ENCODE measurements around the gene SHISAL1.
"Not testable (repeated sequence)": the region's sequence is repeated elsewhere in the genome, so short reads cannot be mapped to it uniquely, and the experiment has no call there.

SHISAL1 gene

DNA sequence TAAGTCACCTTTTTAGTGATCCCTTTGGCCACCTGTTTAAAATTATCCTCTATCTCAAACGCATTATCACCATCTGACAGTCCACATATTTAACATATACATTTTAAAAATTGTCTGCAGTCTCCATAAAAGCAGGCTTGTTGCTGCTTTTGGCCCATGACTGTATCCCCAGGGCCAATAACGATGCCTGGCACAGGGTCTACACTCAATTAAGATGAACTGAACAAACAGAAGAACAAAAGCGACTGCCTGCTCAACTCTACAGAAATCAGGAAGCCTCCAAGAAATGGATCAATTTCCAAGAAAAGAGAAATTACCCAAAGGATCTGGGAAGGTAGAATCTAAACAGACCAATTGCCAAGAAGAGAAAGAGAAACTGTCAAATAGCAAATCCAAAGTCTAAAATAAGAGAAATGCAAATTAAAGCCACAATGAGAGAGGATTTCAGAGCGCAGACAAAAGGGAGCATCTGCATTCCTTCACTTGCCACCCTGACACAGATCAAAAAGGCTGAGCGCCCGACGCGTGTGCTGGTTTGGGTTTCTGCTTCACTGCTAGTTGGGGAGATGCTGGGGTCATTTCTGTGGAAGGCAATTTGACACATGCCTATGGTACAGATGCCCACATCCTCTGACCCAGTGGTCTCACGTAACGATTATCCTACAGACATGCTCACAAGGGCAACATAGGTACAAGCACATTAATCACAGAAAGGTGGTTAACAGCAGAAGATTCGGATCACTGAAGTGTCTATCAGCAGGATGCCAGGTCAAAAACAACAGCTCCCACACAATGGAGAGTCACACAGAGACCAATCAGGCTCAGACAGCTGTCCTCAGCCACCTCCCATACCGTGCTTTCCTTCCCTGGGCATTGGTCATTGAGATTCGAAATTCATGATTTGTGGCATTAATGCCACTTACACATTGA lies 55.9 kb downstream of the SHISAL1 start:
- DNase-seq = no peak

DNA sequence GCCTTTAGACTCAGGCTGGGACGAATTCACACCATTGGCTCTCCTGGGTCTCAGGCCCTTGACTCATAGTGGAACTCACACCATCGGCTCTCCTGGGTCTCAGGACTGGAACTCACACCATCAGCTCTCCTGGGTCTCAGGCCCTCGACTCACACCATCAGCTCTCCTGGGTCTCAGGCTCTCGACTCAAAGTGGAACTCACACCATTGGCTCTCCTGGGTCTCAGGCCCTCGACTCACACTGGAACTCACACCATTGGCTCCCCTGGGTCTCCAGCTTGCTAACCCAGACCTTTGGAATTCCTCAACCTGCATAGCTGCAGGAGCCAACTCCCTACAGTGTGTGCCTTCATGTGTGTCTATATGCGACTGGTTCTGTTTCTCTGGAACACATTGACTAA lies 56.7 kb downstream of the SHISAL1 start:
- DNase-seq = no peak

DNA sequence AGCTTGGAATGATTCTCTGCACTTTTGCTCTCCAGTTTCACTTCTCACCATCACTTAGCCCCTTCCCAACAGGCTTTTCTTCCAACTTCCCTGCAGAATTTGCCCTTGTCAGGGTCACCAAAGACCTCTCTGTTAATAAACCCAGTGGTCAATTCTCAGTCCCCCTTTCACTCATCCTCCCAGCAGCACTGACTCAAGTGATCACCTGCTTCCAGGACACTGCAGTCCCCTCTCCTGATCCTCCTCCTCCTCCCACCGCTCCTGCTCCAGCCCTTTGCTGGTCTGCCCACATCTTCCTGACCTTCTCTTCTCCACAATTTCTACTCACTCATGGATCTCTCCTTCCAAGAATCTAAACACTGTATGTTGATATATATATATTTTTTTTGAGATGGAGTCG lies 57.9 kb downstream of the SHISAL1 start:
- DNase-seq = no peak

DNA sequence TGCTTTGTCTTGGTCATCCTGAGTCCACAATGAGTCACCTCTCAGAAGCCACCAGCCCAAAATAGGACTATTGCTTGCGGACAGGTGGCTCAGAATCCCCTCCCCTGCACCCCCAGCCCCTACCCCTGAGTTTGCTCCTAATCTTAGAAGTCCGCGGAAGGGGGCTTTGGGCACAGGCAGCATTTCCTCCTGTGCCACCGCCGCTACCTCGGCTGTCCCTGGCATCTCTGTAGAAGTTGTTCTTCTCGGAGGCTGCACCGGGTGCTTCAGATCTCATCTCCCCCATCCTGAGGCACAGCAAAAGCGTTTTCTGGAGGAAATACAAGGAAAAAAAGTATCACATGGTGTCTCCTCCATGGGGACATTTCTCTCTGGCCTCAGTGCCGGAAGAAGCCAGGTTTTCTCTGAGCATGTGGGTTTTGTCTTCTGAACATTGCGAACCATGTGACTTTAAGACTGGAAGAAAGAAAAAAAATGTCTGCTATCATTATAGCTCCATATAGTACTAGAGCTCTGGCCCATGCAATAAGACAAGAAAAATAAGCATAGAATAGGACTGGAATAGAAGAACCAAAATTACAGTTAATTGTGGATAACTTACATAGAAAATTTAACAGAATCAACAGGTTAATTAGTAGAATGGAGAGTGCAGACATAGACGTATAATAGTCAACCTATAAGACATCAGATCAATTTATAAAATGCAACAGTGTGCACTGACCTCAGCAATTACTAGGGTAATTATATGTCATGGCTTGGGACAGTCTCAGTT lies 63.2 kb downstream of the SHISAL1 start:
- no peak for DNase-seq

DNA sequence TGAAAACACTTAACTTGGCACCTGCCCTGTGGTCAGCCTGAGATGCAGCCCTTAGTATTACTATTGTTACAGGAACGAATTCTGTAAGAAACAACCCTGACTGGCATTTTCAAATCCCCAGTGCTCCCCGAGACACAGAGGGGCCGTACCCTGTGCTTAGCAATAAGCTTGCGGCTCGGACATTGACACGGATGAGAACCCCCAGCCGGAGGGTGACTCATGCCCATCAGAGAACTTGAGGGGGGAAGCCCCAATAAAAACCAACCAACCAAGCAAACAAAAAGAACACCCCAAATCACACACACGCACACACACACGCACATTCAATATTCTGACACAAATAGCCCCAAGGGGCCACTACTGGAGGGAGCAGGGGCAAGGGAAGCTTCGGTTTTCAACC lies 63.8 kb downstream of the SHISAL1 start:
- DNase-seq = no peak

DNA sequence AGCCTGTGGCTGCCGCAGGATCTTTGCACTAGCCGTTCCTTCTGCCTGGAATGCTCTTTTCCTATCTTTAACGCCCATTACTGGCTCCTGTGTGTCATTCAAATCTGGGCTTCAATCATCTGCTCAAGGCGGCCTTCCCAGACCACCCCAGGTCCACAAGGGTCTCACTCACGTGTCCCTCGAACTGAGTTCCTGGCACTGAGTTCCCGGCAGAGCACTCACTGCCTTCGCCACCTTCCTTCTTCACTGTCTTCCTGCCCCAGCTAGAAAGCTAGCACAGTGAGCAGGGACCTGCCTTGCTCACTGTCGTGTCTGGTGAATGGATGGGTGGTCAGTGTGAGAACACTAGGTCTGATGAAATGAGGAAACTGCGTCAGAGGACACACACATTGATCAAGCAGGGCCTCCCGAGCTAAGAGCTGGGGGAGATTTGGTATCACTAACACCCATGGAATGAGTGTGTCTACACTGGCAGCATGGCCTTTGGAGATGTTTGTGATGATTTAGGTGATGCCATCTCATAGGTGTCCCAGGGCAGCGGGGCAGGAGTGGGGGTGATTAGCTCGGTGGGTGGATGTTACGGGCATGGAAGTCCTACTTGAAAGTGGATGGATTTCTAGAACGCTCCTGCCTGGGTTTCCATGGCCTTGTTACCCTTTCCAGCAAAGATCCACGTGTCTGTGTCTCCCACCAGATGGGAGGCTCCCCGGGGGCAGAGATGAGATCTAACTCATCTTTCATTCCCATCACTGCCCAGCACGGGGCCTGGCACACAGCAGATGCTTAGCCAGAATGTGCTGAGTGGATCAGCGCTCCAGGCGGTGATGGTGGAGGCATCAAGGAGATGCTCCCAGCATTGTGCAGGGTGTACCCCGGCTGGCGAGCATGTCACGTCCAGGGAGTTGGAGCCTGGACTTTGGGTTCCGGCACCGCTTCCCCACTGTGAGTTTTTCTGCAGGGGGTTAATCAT lies 64.5 kb downstream of the SHISAL1 start:
- DNase-seq = no peak

DNA sequence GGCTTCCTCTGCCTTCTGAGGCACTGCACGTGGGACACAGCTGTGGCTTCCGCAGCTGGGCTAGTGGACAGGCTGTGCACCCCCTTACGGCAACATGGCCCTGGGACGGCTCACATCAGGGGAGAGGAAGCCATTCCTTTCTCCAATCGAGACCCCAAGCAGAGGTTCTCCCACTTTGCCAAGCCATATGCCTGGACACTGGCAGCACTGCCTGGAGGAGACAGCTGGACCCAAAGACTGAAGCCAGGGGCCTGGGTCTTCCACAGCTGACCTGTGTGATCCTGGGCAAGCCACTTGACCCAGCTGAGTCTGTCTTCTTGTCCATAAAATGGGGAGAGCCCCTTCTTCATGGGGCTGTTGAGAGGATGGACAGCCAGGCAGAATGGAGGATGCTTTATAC lies 65.4 kb downstream of the SHISAL1 start:
- no peak for DNase-seq

DNA sequence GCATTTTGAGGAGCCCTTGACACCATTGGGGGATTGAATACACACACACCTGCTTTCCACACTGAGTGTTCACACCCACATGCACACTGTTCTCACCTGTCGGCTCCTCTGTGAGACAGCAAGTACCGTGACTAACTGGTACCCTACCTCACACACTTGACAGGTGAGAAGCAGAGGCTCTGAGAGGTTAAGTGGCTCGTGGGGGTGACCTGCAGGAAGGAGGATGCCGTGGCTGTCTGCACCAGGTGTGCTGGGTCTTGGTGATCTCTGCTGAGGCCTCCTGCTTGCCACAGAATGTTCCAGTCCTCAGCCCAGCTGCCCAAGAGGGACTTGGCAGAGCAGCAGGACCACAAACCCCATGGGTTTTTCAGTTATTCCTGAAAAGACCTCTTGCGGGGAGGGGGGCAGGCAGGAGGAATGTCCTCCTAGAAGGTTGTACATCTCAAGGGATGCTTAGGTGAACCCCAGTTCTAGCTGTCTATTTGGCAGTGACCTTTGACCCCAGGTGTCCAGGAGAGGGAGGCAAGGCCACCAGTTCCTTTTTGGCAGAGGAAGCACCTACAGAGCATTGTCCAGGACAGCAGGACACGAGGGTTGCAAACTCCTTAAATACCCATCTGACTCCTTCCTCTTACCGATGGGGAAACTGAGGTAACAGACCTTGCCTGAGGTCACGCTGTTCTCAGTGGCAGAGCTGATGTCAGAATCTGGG lies 66.0 kb downstream of the SHISAL1 start:
- no peak for DNase-seq

DNA sequence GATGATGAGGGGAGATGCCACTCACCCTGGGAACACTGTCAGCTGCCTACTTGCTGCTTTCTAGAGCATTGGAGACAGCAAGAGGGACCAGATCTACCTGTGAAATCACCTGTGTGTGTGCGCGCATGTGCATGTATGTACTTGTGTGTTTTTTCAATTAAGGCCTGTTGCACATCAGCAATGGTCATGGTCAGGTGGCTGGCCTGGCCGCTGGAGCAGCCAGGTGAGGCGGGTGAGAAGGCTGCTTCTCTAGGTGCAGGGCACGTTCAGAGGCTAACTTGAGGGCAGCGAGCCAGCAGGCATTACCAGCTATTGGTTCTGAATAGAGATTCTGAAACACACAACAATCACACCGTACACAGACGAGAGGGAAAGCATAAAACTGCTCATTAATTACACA lies 66.9 kb downstream of the SHISAL1 start:
- DNase-seq = no peak

DNA sequence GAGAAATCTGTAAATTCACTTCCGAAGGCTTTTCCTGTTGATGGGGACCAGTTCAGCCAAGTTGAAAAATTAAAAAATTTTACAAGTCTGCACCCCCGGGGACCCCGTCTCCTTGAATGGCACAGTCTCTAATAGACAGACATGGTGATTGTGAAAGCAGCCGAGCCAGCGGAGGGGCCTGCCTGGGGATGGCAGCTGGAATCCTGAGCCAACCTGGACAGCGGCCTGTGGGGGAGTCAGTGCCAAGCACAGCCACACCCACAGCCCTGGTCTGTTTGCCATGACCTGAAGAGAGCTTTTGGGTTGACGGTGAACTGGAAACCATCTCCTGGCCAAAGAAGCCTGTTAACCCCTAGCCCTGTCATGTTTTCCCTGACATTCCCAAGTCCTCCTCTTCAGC lies 67.3 kb downstream of the SHISAL1 start:
- no peak for DNase-seq

DNA sequence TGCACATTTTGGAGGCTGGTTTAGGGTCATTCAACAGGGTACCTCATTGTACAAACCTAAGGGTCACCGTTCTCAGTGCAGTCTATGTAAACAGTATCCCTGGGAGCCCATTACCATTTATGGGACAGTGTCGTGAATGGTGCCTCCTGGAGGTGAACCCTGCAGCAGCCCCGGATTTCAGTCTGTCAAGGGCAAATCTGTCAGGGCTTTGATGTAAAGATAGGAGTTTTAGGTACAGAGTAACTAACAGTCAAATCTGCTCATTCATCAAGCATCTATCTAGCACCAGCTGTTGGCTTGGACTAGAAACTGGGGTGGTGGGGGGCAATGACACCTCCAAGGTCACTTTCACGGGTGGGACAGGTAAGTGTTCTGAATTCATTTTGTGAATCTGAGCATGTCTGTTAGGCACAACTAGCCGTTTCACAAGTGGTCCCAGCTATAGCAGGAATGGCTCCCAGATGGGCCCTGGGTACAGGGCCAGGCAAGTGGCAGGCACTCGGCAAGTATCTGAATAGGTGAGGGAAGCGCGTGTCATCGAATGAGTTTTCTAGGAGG lies 68.4 kb downstream of the SHISAL1 start:
- no peak for DNase-seq

DNA sequence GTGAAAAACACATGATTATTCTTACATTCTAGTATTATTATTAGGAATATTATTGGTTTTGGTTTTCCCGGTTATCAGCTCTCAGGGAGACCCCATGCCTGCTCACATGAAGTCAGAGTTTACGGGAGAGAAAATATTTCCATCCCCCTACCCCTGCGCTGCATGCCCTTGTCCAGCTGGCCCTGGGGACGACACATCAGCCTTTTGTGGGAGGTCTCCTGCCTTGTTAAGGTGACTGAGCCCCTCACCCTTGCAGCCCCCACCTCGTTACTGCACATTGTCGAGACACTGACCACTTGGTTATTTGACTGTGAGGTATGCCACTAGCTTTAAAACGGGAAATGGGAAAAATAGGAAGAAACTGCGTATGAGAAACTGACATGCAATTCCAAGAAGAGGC lies 69.0 kb downstream of the SHISAL1 start:
- DNase-seq = no peak

DNA sequence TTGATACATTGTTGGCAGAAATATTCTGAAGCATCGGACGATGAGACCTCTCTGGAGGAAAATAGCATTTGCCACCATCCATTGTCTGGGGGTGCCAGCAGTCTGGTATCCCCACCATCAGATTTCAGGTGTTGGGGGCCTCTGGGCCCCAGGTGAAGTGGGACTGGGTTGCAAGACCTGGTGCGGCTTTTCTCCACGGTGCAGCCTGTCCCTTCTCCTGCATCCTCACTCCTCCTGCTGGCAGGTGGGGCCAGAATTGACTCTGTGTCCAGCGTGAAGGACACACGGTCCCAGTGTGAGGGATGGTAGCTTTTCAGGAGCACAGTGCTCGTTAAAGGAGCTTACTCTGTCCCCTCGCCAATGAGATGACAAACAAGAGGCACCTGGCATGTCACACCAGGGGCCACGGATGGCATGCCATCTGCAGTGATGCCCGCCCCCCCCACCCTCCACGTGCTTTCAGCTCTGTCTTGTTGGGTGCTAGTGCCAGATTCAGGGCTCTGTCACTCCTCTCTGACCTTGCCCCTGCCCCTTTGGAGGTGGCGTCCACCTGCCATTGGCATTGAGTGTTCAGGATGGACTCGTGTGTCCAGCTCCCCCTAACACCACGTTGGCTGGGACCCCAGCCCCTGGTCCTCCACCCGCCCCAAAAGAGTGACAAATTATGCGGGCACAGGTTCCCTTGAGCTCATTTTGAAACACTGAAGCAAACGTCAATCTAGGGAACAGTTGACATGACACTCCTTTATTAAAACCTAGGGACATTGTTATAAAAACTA lies 69.6 kb downstream of the SHISAL1 start:
- no peak for DNase-seq

DNA sequence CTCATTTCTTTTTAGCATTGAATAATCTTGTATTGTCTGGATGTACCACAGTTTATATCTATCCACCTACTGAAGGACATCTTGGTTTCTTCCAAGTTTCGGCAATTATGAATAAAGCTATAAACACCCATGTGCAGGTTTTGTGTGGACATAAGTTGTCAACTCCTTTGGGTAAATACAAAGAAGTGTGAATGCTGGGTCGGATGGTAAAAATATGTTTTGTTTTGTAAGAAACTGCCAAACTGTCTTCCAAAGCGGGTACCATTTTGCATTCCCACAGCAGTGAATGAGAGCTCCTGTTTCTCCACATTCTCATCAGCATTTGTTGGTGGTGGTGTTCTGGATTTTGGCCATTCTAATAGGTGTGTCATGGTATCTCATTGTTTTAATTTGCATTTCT lies 71.6 kb downstream of the SHISAL1 start:
- DNase-seq = not testable (repeated sequence)

DNA sequence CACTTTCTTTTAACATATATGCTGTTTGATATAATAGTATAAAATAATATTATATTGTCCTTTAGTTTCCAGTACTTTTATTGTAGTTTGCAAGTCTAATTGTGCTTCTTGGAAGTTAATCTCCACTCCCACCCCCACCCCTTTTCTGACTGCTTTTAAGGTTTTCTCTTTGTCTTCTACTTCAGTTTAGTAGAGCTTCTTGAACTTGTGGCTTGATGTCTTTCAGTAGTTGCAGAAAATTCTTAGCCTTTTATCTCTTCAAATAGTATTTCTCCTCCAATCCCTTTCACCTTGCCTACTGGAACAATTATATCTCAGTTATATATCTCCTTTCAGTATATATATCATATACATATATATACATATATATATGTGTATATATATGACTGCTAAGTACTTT lies 75.5 kb downstream of the SHISAL1 start:
- no peak for DNase-seq

DNA sequence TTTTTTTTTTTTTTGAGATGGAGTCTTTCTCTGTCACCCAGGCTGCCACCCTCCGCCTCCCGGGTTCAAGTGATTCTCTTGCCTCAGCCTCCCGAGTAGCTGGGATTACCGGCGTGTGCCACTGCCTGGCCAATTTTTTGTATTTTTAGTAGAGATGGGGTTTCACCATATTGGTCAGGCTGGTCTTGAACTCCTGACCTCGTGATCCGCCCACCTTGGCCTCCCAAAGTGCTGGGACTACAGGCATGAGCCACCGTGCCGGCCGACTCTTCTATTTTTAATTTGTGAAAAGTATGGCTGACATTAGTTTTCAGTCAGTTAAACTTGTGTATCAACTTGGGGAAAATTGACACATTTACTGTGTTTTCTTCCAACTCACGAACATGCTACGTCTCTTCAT lies 78.4 kb downstream of the SHISAL1 start:
- not testable (repeated sequence) for DNase-seq

DNA sequence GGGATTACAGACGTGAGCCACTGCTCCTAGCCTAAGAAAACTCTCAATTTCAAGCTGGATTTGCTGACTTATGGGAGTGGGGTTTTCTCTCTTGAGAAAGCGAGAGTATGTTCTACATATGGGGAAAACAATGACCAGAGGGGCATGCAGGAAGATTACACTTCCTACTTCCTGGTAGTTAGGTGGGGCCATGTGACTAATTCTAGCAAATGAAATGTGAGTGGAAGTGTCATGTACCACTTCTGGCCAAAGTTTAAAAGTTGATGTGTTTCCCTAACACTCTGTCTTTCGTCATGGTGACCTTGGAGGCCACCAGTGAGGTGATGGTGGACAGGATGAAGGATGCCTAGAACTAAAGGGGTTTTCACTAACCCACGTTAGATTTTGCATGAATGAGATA lies 81.5 kb downstream of the SHISAL1 start:
- no peak for DNase-seq

DNA sequence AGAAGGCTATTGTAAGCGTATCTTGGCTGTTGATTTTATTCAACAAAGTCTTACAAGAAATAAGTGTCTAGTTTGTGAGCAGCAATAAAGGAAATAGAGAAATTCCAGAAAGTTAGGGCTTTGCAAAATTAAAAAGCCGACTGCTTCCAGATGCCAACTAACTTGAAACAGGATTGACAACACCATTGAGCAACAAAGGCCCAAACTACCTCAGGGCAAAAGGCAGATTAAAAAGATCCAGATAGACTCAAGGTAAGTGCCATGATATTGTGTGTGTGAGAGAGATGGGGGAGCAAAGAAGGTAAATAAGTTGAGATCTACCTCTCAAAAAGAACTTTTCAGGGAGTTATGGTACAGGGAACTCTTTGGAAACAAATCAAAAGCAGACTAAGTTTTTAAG lies 82.9 kb downstream of the SHISAL1 start:
- DNase-seq = no peak

DNA sequence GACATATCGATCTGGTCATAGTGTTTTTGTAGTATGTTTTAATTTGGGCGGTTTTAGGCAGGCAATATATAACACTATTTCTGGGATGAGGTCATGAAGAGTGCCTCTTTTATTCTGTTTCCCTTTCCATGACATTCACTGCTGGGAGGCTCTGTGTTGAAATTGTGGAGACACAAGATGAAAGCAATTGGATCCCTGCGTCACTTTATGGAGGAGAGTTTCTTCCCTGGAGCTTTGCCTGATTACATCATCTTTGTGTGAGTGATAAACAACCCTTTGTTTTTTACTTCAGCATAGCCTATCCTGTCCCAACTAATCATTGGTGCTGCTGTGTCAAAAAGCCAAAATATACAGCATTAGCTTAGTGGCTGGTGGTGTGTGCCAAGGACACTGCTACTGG lies 83.4 kb downstream of the SHISAL1 start:
- DNase-seq = no peak

DNA sequence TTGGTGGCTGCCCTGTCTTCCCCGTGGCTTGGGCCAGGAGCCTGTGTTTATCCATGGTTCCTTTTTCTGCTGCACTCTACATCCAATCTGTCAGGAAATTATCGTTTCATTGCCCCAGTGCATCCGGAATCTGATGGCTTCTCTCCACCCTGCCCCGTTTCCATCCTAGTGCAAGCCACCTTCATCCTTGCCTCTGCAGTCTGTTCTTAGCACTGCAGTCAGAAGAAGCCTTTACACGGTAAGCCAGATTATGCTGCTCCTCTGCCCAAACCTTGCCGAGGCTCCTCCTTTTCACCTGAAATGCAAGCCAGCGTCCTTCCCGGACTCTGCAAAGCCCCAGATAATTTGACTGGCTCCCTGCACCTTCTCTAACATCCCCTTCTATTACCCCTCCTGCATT lies 86.9 kb downstream of the SHISAL1 start:
- no peak for DNase-seq

DNA sequence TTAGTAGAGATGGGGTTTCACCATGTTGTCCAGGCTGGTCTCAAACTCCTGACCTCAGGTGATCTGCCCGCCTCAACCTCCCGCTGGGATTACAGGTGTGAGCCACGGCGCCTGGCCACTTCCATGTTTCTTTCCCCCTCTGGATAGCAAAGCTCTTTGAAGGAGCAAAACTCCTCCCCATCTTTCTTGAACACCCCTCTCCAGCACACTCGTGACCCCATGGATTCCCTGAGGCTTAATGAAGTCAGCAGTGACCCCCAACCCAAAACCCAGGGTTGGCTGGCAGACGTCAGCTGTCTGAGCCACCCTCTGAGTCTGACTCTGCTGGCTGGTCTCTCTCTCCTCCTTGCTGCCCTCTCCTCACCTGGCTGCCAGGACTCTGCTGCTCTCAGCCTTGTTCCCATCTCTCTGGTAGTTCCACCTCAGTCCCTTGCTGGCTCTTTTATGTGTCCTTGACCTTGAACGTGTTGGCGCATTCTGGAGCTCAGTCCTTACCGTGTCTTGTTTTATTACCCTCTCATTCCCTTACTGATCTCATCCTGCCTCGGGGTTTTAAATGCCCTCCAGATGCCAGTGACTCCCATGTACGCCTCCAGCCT lies 87.6 kb downstream of the SHISAL1 start:
- DNase-seq = no peak

Data from DMS 273 treated with DMSO at 0.1 percent for 48 hours (cell line).